HEK293 (cell line): ENCODE data around the gene STUB1.

Source experiments
- CTCF ChIA-PET: fragments of 350-600 bp; formaldehyde crosslinking; extraction: SDS; loops from one replicate; lab custom pipeline; 2021; ENCODE audit warnings: antibody characterized with exemption; lab: Yijun Ruan, JAX
- POLR2A ChIA-PET: fragments of 300-600 bp; formaldehyde crosslinking; extraction: SDS; loops from one replicate; lab custom pipeline; 2020; ENCODE audit warnings: antibody characterized with exemption, inconsistent platforms; lab: Yijun Ruan, JAX
- H3K27ac ChIP-seq: fragments of 200-500 bp; sonication (Bioruptor generic); 2 replicates; pipeline ENCODE4 v1.5.1; 2014; ENCODE audit warnings: low read depth, low read length, control low read depth, inconsistent platforms; ENCODE audit errors: extremely low read depth
- H3K36me3 ChIP-seq, 2 experiments: fragments of 200-500 bp in 1 of 2; sonication (Bioruptor generic) in 1 of 2; 1 replicate in 1 of 2; 2 replicates in 1 of 2; pipeline ENCODE4 v1.5.1; 2014 to 2017; ENCODE audit warnings: inconsistent platforms in 2 of 2, low read length in 2 of 2; ENCODE audit not compliant: control insufficient read depth in 2 of 2, insufficient read depth in 1 of 2
- H3K4me1 ChIP-seq: fragments of 200-500 bp; sonication (Bioruptor generic); 2 replicates; pipeline ENCODE4 v1.5.1; 2014; ENCODE audit warnings: mild to moderate bottlenecking, low read length, inconsistent platforms; ENCODE audit not compliant: control insufficient read depth, insufficient read depth
- H3K4me3 ChIP-seq: 2 replicates; pipeline ENCODE4 v1.5.1; 2011; ENCODE audit warnings: low read depth, mild to moderate bottlenecking, control low read depth, low read length, moderate library complexity
- H3K9me3 ChIP-seq: fragments of 200-500 bp; sonication (Bioruptor generic); 2 replicates; pipeline ENCODE4 v1.5.1; 2014; ENCODE audit warnings: low read depth, low read length, inconsistent platforms; ENCODE audit not compliant: control insufficient read depth, insufficient read depth
- EGR2 ChIP-seq: fragments of 450-650 bp; formaldehyde crosslinking; IDR thresholded peaks from 2 replicates; pipeline ENCODE4 v1.5.1; 2016; ENCODE audit warnings: low read depth, missing biosample characterization, missing genetic modification characterization
- IKZF3 ChIP-seq: fragments of 450-650 bp; IDR thresholded peaks from 2 replicates; pipeline ENCODE4 v1.5.0; 2018; ENCODE audit warnings: missing biosample characterization, mild to moderate bottlenecking, missing genetic modification characterization, moderate library complexity
- REPIN1 ChIP-seq: fragments of 450-650 bp; formaldehyde crosslinking; IDR thresholded peaks from 2 replicates; pipeline ENCODE4 v1.5.1; 2017; ENCODE audit warnings: missing biosample characterization, missing genetic modification characterization, low read depth
- SCRT2 ChIP-seq: fragments of 450-650 bp; formaldehyde crosslinking; IDR thresholded peaks from 2 replicates; pipeline ENCODE4 v1.5.1; 2016; ENCODE audit warnings: missing biosample characterization, missing genetic modification characterization
- SP7 ChIP-seq: fragments of 450-650 bp; formaldehyde crosslinking; IDR thresholded peaks from 2 replicates; pipeline ENCODE4 v1.5.1; 2016; ENCODE audit warnings: missing biosample characterization, missing genetic modification characterization
- TSHZ1 ChIP-seq: fragments of 450-650 bp; formaldehyde crosslinking; IDR thresholded peaks from 2 replicates; pipeline ENCODE4 v1.5.1; 2016; ENCODE audit warnings: missing biosample characterization, missing genetic modification characterization, borderline replicate concordance
- ZBTB7A ChIP-seq: fragments of 450-650 bp; formaldehyde crosslinking; IDR thresholded peaks from 2 replicates; pipeline ENCODE4 v1.5.1; 2016; ENCODE audit warnings: low read depth, missing biosample characterization, missing genetic modification characterization
- ZFHX2 ChIP-seq: fragments of 450-650 bp; formaldehyde crosslinking; conservative IDR thresholded peaks from 2 replicates; pipeline ENCODE4 v1.5.1; 2016; ENCODE audit warnings: missing biosample characterization, missing genetic modification characterization
- ZNF146 ChIP-seq: fragments of 450-650 bp; formaldehyde crosslinking; IDR thresholded peaks from 2 replicates; pipeline ENCODE4 v1.5.1; 2016; ENCODE audit warnings: missing biosample characterization, missing genetic modification characterization
- ZNF148 ChIP-seq: fragments of 450-650 bp; formaldehyde crosslinking; IDR thresholded peaks from 2 replicates; pipeline ENCODE4 v1.5.0; 2017; ENCODE audit warnings: missing biosample characterization, missing genetic modification characterization, borderline replicate concordance
- ZNF175 ChIP-seq: fragments of 450-650 bp; formaldehyde crosslinking; IDR thresholded peaks from 2 replicates; pipeline ENCODE4 v1.5.1; 2016; ENCODE audit warnings: missing biosample characterization, missing genetic modification characterization
- ZNF214 ChIP-seq: fragments of 450-650 bp; formaldehyde crosslinking; IDR thresholded peaks from 2 replicates; pipeline ENCODE4 v1.5.1; 2017; ENCODE audit warnings: missing biosample characterization, mild to moderate bottlenecking, missing genetic modification characterization, borderline replicate concordance
- ZNF302 ChIP-seq: fragments of 450-650 bp; formaldehyde crosslinking; IDR thresholded peaks from 2 replicates; pipeline ENCODE4 v1.5.1; 2016; ENCODE audit warnings: missing biosample characterization, missing genetic modification characterization, low read depth
- ZNF311 ChIP-seq: fragments of 450-650 bp; formaldehyde crosslinking; IDR thresholded peaks from 2 replicates; pipeline ENCODE4 v1.5.1; 2017; ENCODE audit warnings: missing biosample characterization, missing genetic modification characterization, borderline replicate concordance
- ZNF341 ChIP-seq: fragments of 450-650 bp; formaldehyde crosslinking; IDR thresholded peaks from 2 replicates; pipeline ENCODE4; 2016; ENCODE audit warnings: low read depth, missing biosample characterization, missing genetic modification characterization
- ZNF391 ChIP-seq: fragments of 450-650 bp; formaldehyde crosslinking; IDR thresholded peaks from 2 replicates; pipeline ENCODE4 v1.5.1; 2016; ENCODE audit warnings: low read depth, missing biosample characterization, missing genetic modification characterization, borderline replicate concordance
- ZNF404 ChIP-seq: fragments of 450-650 bp; formaldehyde crosslinking; IDR thresholded peaks from 2 replicates; pipeline ENCODE4 v1.5.1; 2017; ENCODE audit warnings: missing biosample characterization, missing genetic modification characterization
- ZNF433 ChIP-seq: fragments of 450-650 bp; formaldehyde crosslinking; IDR thresholded peaks from 2 replicates; pipeline ENCODE4 v1.5.1; 2016; ENCODE audit warnings: missing biosample characterization, missing genetic modification characterization, low read depth
- ZNF501 ChIP-seq: fragments of 450-650 bp; formaldehyde crosslinking; IDR thresholded peaks from 2 replicates; pipeline ENCODE4 v1.5.1; 2016; ENCODE audit warnings: missing biosample characterization, missing genetic modification characterization
- ZNF560 ChIP-seq: fragments of 450-650 bp; formaldehyde crosslinking; IDR thresholded peaks from 2 replicates; pipeline ENCODE4 v1.5.1; 2017; ENCODE audit warnings: missing biosample characterization, missing genetic modification characterization, borderline replicate concordance
- ZNF645 ChIP-seq: fragments of 450-650 bp; formaldehyde crosslinking; IDR thresholded peaks from 2 replicates; pipeline ENCODE4; 2016; ENCODE audit warnings: missing biosample characterization, missing genetic modification characterization
- ZNF677 ChIP-seq: fragments of 450-650 bp; IDR thresholded peaks from 2 replicates; pipeline ENCODE4 v1.5.0; 2018; ENCODE audit warnings: missing biosample characterization, mild to moderate bottlenecking, missing genetic modification characterization, moderate library complexity
- ZNF707 ChIP-seq: fragments of 450-650 bp; formaldehyde crosslinking; IDR thresholded peaks from 2 replicates; pipeline ENCODE4 v1.5.1; 2016; ENCODE audit warnings: missing biosample characterization, missing genetic modification characterization
- ZNF76 ChIP-seq: fragments of 450-650 bp; formaldehyde crosslinking; IDR thresholded peaks from 2 replicates; pipeline ENCODE4; 2016; ENCODE audit warnings: low read depth, missing biosample characterization, missing genetic modification characterization, borderline replicate concordance
- TF ChIP-seq, protein P1 (sequence below): fragments of 450-650 bp; formaldehyde crosslinking; IDR thresholded peaks from 2 replicates; pipeline ENCODE4 v1.5.1; 2016; ENCODE audit warnings: missing biosample characterization, missing genetic modification characterization

STUB1 gene

DNA sequence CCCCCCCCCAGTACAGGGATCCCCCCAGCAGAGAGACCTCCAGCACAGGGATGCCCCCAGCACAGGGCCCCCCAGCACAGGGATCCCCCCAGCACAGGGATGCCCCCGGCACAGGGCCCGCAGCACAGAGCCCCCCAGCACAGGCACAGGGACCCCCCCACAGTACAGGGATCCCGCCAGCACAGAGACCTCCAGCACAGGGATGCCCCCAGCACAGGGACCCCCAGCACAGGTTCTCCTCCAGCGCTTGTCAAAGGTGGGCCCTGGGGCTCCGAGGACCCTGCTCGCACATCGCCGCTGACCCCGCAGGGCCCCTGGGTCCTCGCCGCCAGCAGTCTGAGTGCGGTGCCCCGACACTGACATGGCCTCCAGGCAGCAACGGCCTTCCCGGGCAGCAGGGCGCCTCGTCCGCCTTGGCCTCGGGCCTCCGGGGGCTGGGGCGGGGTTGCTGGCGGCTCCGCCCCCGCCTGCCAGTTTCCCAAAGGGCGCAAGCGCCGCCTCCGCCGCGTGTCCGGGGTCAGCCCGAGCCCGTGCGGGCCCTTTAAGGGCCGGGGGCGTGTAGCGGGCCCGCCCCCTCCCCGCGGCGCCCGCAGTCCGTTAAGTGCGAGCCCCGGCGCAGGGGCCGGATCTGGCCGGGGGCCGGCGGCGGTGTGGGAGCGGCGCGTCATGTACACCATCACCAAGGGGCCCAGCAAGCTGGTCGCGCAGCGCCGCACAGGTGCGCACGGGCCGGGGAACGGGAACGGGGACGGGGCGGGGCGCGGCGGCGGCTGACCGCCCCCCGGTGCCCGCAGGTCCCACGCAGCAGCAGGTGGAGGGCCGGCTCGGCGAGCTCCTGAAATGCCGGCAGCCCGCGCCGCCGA, 38.7 kb upstream of the STUB1 start, which contains the start of gene MCRIP2 (continued):
- TF ChIP-seq, protein P1, sequence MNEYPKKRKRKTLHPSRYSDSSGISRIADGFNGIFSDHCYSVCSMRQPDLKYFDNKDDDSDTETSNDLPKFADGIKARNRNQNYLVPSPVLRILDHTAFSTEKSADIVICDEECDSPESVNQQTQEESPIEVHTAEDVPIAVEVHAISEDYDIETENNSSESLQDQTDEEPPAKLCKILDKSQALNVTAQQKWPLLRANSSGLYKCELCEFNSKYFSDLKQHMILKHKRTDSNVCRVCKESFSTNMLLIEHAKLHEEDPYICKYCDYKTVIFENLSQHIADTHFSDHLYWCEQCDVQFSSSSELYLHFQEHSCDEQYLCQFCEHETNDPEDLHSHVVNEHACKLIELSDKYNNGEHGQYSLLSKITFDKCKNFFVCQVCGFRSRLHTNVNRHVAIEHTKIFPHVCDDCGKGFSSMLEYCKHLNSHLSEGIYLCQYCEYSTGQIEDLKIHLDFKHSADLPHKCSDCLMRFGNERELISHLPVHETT (tag by site-specific recombination) = no peak

DNA sequence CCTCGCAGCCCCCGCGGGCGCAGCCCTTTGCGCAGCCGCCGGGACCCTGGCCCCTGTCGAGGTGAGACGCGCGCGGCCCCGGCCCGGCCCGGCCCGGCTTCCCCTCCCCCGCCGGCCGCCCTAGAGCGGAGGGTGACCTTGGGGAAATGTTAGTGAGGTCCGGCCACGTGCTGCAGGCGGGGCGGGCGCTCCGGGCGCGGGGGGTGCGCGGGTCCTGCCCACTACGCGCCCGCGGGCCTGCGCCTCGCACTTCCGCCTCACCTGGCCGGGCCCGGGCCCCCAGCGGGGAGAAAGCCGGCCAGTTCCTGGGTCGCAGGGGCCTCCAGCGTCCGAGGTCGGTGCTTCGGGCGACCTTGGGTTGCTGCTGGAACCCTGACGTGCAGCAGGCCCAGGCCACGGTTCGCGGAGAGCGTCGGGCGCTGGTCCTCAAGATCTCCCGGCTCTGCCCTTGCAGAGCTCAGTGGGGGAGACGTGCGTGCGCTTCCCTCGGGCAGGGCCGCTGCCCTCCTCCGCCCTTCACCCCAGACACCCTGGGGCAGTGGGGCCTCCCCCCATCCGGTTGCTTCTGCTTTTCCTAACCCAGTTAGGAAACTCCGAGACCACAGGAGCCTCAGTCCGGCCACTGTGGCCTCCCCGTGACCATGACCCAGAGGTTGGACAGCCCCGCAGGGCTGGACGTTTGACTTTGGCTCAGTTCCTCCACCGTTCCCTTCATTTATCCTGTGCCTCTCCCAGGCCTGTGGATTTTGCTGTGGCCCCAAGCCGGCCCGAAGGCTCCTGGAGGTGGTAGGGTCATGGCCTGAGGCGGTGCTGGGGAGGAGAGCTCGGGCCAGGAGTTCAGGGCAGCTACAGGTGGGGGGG, 37.8 kb upstream of the STUB1 start:
- H3K27ac ChIP-seq = peak overlapping the region; percentile 66; the same call in 1 of the 2 replicates
- ChIA-PET POLR2A (interaction anchor here (0.6 kb wide), 1 partner anchor 1175 kb away, joined by 3 read pairs; no protein-coding TSS in a partner anchor), CTCF (no interaction called here)
- TF ChIP-seq ZNF391 (tag by site-specific recombination) (0 out of 2 replicates have a peak, but pooled peaks have one; percentile 4), EGR2 (tag by site-specific recombination) (no peak), ZNF433 (tag by site-specific recombination) (no peak), ZNF501 (tag by site-specific recombination) (no peak), ZNF311 (tag by site-specific recombination) (no peak), ZNF341 (tag by site-specific recombination) (no peak), ZNF560 (tag by site-specific recombination) (no peak), REPIN1 (tag by site-specific recombination) (no peak), ZNF404 (no peak), ZNF214 (no peak), ZNF148 (no peak), ZNF175 (no peak), ZNF707 (no peak), SP7 (tag by site-specific recombination) (0 out of 2 replicates have a peak, but pooled peaks have one; percentile 14), ZFHX2 (tag by site-specific recombination) (no peak; the same call in 1 of the 2 replicates), ZNF302 (no peak), ZNF146 (tag by site-specific recombination) (no peak), ZBTB7A (no peak), IKZF3 (tag by site-specific recombination) (no peak), ZNF677 (0 out of 2 replicates have a peak, but pooled peaks have one; percentile 15), SCRT2 (tag by site-specific recombination) (peak; percentile 97), TSHZ1 (tag by site-specific recombination) (no peak), ZNF76 (tag by site-specific recombination) (no peak; the same call in 1 of the 2 replicates), ZNF645 (no peak)

More for the DNA sequence above, 37.8 kb upstream of the STUB1 start:
- H3K4me1 ChIP-seq = peaks cover 6% of the 10 kb centered on the region; the same call in 1 of the 2 replicates
- peak overlapping the region; percentile 52 for H3K4me3 ChIP-seq
- H3K9me3 ChIP-seq = no peaks in the 10 kb centered on the region
- peaks cover 0 to 7% of the 10 kb centered on the region in 2 experiments; a peak in 2 of 3 replicates for H3K36me3 ChIP-seq
